Ascending aorta (tissue), 2 donors: ENCODE results near the gene SERPINB10. TPM values are rescaled to one million over a fixed set of nuclear protein-coding genes. Genes with fewer than 3 reads are reported as not detected.

Experiments used
- DNase-seq, 2 donors: peaks; one replicate each; pipeline ENCODE4 v3.0.0-alpha.2; 2019; ENCODE audit warnings: low spot score in 2 of 2
- H3K27ac ChIP-seq, 2 donors: fragments of 200-600 bp; sonication (generic); one replicate each; pipeline ENCODE4 v1.5.1; 2016 to 2017; ENCODE audit warnings: mild to moderate bottlenecking in 1 of 2
- H3K27me3 ChIP-seq: fragments of 200-600 bp; sonication (generic); one replicate; pipeline ENCODE4 v1.5.1; 2017
- H3K36me3 ChIP-seq, 2 donors: fragments of 200-600 bp; sonication (generic); one replicate each; pipeline ENCODE4 v1.5.1; 2016
- H3K4me1 ChIP-seq, 2 donors: fragments of 200-600 bp; sonication (generic); one replicate each; pipeline ENCODE4 v1.5.1; 2016 to 2017; ENCODE audit warnings: mild to moderate bottlenecking in 1 of 2
- H3K4me3 ChIP-seq, 2 donors: fragments of 200-600 bp; sonication (generic); one replicate each; pipeline ENCODE4 v1.5.1; 2016 to 2017; ENCODE audit warnings: mild to moderate bottlenecking in 1 of 2
- H3K9me3 ChIP-seq, 2 donors: fragments of 200-600 bp; sonication (generic); one replicate each; pipeline ENCODE4 v1.5.1; 2016
- intact Hi-C: fragments of 100-400 bp; cut with DNase I; formaldehyde crosslinking; loops from one replicate; pipeline ENCODE4 v1.15.1; 2023
- total RNA-seq: library from RNA; depleted of rRNA; stranded (reverse); fragments of >200 nt; gene quantifications from one replicate; pipeline ENCODE4 v1.1.0, GENCODE V29; 2016
- TF ChIP-seq, protein P1 (sequence below), 3 experiments: fragments of 200-600 bp in 2 of 3; fragments of 450-650 bp in 1 of 3; sonication (generic) in 2 of 3; IDR thresholded peaks; one replicate each; pipeline ENCODE4 v1.5.1; 2016 to 2019; ENCODE audit warnings: antibody characterized with exemption in 3 of 3, mild to moderate bottlenecking in 1 of 3, moderate library complexity in 1 of 3

The SERPINB10 gene
- total RNA-seq, 1 donor from 2014 or later, result not detected

DNA sequence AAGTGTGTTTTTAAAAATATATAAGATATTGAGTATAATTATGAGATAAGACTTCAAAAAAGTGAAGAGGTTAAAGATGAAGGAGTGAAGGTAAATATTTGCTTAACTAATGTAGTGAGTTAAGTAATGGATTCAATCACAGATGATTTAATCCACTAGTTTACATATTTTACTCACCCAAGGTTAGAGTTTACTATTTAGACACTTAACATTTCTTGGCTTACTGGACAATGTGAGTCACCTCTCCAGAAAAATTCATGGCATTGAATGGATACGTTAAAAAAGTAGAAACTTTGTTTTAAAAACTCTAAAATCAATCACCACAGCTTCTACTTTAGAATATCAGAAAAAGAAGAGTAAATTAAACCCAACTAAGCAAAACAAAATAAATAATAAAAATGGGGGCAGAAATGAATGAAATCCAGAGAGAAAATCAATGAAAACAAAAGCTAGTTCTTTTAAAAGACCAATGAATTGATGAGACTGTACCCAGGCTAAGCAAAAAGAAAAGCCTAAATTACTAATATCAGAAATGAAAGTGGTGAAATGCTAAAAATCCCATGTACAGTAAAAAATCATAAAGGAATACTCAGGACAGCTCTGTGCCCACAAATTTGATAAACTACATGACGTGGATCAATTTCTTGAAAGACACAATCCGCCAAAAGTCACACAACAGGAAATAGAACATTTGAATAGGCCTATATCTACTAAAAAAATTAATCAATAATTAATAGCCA, 39.5 kb downstream of the SERPINB10 start:
- no peak overlapping the region for H3K27ac ChIP-seq
- no peak overlapping the region for H3K4me3 ChIP-seq
- H3K9me3 ChIP-seq, result no peaks in the 10 kb centered on the region
- no peak for DNase-seq
- H3K27me3 ChIP-seq, result no peaks in the 10 kb centered on the region
- no peaks in the 10 kb centered on the region for H3K36me3 ChIP-seq
- H3K4me1 ChIP-seq, result no peaks in the 10 kb centered on the region
- intact Hi-C loops, result no loop called here
- TF ChIP-seq, protein P1, sequence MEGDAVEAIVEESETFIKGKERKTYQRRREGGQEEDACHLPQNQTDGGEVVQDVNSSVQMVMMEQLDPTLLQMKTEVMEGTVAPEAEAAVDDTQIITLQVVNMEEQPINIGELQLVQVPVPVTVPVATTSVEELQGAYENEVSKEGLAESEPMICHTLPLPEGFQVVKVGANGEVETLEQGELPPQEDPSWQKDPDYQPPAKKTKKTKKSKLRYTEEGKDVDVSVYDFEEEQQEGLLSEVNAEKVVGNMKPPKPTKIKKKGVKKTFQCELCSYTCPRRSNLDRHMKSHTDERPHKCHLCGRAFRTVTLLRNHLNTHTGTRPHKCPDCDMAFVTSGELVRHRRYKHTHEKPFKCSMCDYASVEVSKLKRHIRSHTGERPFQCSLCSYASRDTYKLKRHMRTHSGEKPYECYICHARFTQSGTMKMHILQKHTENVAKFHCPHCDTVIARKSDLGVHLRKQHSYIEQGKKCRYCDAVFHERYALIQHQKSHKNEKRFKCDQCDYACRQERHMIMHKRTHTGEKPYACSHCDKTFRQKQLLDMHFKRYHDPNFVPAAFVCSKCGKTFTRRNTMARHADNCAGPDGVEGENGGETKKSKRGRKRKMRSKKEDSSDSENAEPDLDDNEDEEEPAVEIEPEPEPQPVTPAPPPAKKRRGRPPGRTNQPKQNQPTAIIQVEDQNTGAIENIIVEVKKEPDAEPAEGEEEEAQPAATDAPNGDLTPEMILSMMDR (IDR thresholded peaks at IDR 0.05), result no peak

DNA sequence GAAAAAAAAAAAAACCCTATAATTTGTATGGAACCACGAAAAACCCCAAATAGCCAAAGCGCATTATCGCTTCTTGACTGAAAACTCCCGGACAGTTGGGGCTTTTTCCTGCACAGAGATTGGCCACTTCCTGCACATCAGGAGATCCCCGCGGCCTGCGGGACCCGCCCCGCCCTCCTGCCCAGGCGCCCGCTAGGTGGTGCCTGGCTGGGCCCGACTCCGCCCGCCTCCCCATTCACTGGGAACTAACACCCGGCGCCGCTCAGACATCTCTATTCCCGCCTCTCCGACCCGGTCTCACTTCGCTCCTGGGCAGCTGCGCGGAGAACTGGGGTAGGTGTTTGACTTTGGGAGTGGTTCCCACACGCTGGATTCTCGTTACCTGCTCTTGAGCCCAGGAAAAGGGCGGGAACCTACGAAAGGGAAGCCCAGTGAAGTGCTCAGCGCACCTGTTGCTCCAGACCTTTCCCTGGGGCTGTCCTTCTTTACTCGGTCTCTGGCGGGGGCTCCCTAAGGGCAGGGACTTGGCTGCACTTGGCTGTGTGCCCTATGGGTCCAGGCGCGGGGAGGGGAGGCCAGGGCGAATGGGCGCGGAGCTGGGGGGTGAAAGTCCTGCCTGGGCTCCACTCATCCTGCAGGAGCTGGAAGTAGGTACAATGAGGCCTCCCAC, 41.4 kb downstream of the SERPINB10 start, which contains the start of gene HMSD:
Gene HMSD, plus strand, starts transcription at position 234 of the 670 bp plus-strand sequence. CDS start 4,155 bp downstream, outside the sequence.
- TF ChIP-seq, protein P1 (IDR thresholded peaks at IDR 0.05), result peak in 1 of 3 experiments; percentile 47
- intact Hi-C loops, result no loop called here
- Histone ChIP-seq H3K4me3 (peak within 1 kb of the TSS; percentile 46 to 62), H3K27ac (no peak within 1 kb of the TSS), H3K4me1 (no peaks in the 10 kb centered on the region), H3K9me3 (no peaks in the 10 kb centered on the region), H3K27me3 (no peaks in the 10 kb centered on the region), H3K36me3 (no peaks in the 10 kb centered on the region)
- peak in 1 of 2 donors; percentile 73 for DNase-seq

DNA sequence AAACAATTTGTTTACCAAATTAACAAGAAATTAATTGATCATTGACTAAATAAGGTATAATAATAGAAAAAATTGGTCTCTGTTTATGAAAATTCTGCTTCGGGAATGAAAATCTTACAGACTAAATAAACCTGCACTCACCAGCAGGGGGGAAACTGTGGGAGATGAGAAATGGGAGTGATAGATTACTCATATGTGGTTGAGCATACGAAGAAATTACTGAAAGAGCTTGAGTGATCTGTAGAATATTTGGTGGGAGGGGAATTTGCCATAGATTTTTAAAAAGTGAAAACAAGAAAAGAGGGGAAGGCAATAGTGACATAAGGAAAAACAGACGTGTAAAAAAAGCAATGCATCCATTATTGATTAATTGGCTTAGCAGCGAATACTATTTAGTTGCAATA, 43.5 kb downstream of the SERPINB10 start:
- Histone ChIP-seq H3K4me3 (no peak overlapping the region), H3K9me3 (no peaks in the 10 kb centered on the region), H3K4me1 (no peaks in the 10 kb centered on the region), H3K27ac (no peak overlapping the region), H3K36me3 (no peaks in the 10 kb centered on the region), H3K27me3 (no peaks in the 10 kb centered on the region)
- intact Hi-C loops, result no loop called here
- no peak for DNase-seq
- TF ChIP-seq, protein P1 (IDR thresholded peaks at IDR 0.05), result no peak

DNA sequence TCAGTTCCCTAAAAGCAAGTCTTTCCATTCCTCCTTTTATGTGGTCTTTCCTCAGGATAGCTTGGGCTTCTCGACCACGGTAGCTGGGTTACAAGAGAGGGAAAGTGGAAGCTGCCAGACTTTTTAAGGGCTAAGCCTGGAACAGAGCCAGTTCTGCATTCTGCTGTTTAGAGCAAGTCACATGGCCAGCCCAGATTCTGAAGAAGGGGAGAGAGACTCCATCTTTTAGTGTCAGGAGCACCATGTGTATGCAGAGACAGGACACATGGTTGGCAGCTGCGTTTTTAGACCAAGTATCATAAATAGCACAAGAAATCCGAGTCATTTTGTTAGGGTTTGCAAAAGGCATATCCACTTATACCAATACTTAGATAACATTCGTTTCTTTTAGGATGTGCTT, 46.1 kb downstream of the SERPINB10 start:
- Histone ChIP-seq H3K27ac (no peak overlapping the region), H3K27me3 (no peaks in the 10 kb centered on the region), H3K36me3 (no peaks in the 10 kb centered on the region), H3K4me1 (no peaks in the 10 kb centered on the region), H3K9me3 (no peaks in the 10 kb centered on the region), H3K4me3 (no peak overlapping the region)
- TF ChIP-seq, protein P1 (IDR thresholded peaks at IDR 0.05), result no peak
- no peak for DNase-seq
- intact Hi-C loops, result no loop called here

DNA sequence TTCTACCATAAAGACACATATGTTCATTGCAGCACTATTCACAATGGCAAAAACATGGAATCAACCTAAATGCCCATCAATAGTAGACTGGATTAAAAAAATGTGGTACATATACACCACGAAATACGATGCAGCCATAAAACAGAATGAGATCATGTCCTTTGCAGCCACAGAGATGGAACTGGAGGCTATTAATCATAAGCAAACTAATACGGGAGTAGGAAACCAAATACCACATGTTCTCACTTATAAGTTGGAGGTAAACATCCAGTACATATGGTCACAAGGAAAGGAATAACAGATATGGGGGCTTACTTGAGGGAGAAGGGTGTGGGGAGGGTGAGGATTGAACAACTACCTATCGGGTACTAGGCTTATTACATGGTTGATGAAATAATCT, 49.0 kb downstream of the SERPINB10 start:
- Histone ChIP-seq H3K27me3 (no peaks in the 10 kb centered on the region), H3K36me3 (no peaks in the 10 kb centered on the region), H3K9me3 (no peaks in the 10 kb centered on the region), H3K4me1 (no peaks in the 10 kb centered on the region), H3K27ac (no peak overlapping the region), H3K4me3 (no peak overlapping the region)
- TF ChIP-seq, protein P1 (IDR thresholded peaks at IDR 0.05), result no peak
- DNase-seq, result no peak
- intact Hi-C loops, result no loop called here
